PC-3 (cell line): ENCODE data around the gene SNRPA. TPM values are rescaled to one million over a fixed set of nuclear protein-coding genes. Genes with fewer than 3 reads are reported as not detected.

Source experiments
- ATAC-seq: fragments of 200-7000 bp; cut with Tn5 transposase; 2 replicates; pipeline ENCODE4 v1.9.1; 2020; ENCODE audit warnings: mild to moderate bottlenecking, moderate library complexity
- BruUV-seq: library from RNA; stranded (reverse); fragments of 400-500 nt; replicated peaks from 2 replicates; lab custom pipeline; 2021; lab: Mats Ljungman, UMichigan
- CTCF ChIA-PET: fragments of 300-600 bp; sonication (Branson Sonifier 250); formaldehyde crosslinking; loops from one replicate; lab custom pipeline; 2022; ENCODE audit warnings: antibody characterized with exemption; lab: Charles Lee
- POLR2A ChIA-PET: fragments of 300-600 bp; sonication (Branson Sonifier 250); formaldehyde crosslinking; loops from one replicate; lab custom pipeline; 2022; ENCODE audit warnings: antibody characterized with exemption; ENCODE audit not compliant: unreplicated experiment; lab: Charles Lee
- DNase-seq: peaks from one replicate; pipeline ENCODE4 v3.0.0-alpha.2; 2015
- H2AFZ ChIP-seq: fragments of 300-600 bp; sonication (generic); 2 replicates; pipeline ENCODE4 v1.6.0; 2016; ENCODE audit warnings: antibody characterized with exemption, low read length
- H3F3A ChIP-seq: fragments of 300-600 bp; sonication (generic); one replicate; pipeline ENCODE4 v1.6.0; 2017; ENCODE audit warnings: antibody characterized with exemption, low read length, control low read depth, mild to moderate bottlenecking; ENCODE audit not compliant: unreplicated experiment
- H3K27ac ChIP-seq: fragments of 300-600 bp; sonication (generic); 2 replicates; pipeline ENCODE4 v1.5.1; 2016; ENCODE audit warnings: mild to moderate bottlenecking, low read length
- H3K27me3 ChIP-seq: fragments of 300-600 bp; sonication (generic); 2 replicates; pipeline ENCODE4 v1.6.1; 2016; ENCODE audit warnings: low read length, mixed read lengths
- H3K36me3 ChIP-seq: fragments of 300-600 bp; sonication (generic); 2 replicates; pipeline ENCODE4 v1.6.1; 2016; ENCODE audit warnings: low read depth, mixed run types, low read length, mixed read lengths
- H3K4me1 ChIP-seq: fragments of 300-600 bp; sonication (generic); 2 replicates; pipeline ENCODE4 v1.5.1; 2016; ENCODE audit warnings: low read length; ENCODE audit not compliant: insufficient read depth
- H3K4me2 ChIP-seq: fragments of 300-600 bp; sonication (generic); 2 replicates; pipeline ENCODE4 v1.6.0; 2016; ENCODE audit warnings: low read length
- H3K4me3 ChIP-seq: fragments of 300-600 bp; sonication (generic); 2 replicates; pipeline ENCODE4 v1.5.1; 2016; ENCODE audit warnings: mild to moderate bottlenecking, low read length, mixed read lengths
- H3K79me2 ChIP-seq: fragments of 300-600 bp; sonication (generic); 2 replicates; pipeline ENCODE4 v1.6.1; 2017; ENCODE audit warnings: low read length, mixed read lengths
- H3K9ac ChIP-seq: fragments of 300-600 bp; sonication (generic); 2 replicates; pipeline ENCODE4 v1.6.0; 2016; ENCODE audit warnings: mild to moderate bottlenecking, low read length
- H3K9me2 ChIP-seq: fragments of 300-600 bp; sonication (generic); replicated peaks from 2 replicates; pipeline ENCODE4 v1.6.1; 2016; ENCODE audit warnings: mixed run types, low read length, mixed read lengths
- H3K9me3 ChIP-seq: fragments of 300-600 bp; sonication (generic); 2 replicates; pipeline ENCODE4 v1.6.1; 2016; ENCODE audit warnings: low read length, mixed read lengths
- H4K20me1 ChIP-seq: fragments of 300-600 bp; sonication (generic); 2 replicates; pipeline ENCODE4 v1.6.1; 2016; ENCODE audit warnings: low read length, mixed read lengths
- CTCF ChIP-seq: fragments of 300-600 bp; sonication (generic); conservative IDR thresholded peaks from 2 replicates; pipeline ENCODE4 v1.5.1; 2017; ENCODE audit warnings: antibody characterized with exemption, low read depth, mild to moderate bottlenecking, low read length
- EZH2 ChIP-seq: fragments of 300-600 bp; sonication (generic); IDR thresholded peaks from one replicate; pipeline ENCODE4 v1.6.1; 2017; ENCODE audit warnings: antibody characterized with exemption, mild to moderate bottlenecking, low read length; ENCODE audit not compliant: unreplicated experiment
- EZH2phosphoT487 ChIP-seq: fragments of 300-600 bp; sonication (generic); IDR thresholded peaks from 2 replicates; pipeline ENCODE4 v1.6.1; 2018; ENCODE audit warnings: mild to moderate bottlenecking, antibody characterized with exemption, low read length, borderline replicate concordance
- intact Hi-C: fragments of 100-400 bp; cut with micrococcal nuclease; formaldehyde crosslinking; loops from 2 replicates; pipeline ENCODE4 v1.9.0; 2023
- total RNA-seq: library from RNA; depleted of rRNA; stranded (reverse); fragments of >200 nt; gene quantifications from 2 replicates; pipeline ENCODE4 v1.2.3, GENCODE V29; 2014

SNRPA gene
- total RNA-seq, 1 experiment from 2014 or later: 243 TPM

GRCh38 chr19:40752257-40752781, 1.3 kb downstream of the SNRPA start:
- no peak for DNase-seq
- H3K27ac ChIP-seq: no peak overlapping the region
- peak overlapping the region; percentile 95 for H3K4me3 ChIP-seq
- no peaks in the 10 kb centered on the region for H3K9me2 ChIP-seq
- TF ChIP-seq EZH2 (no peak), EZH2phosphoT487 (no peak), CTCF (no peak)
- ATAC-seq: no peak
- peaks cover 36% of the 10 kb centered on the region for H4K20me1 ChIP-seq
- CTCF ChIA-PET: interaction anchor here (0.6 to 0.7 kb wide), 2 partner anchors 35 to 159 kb away, joined by 3 to 6 read pairs; partner anchors contain the start of gene ITPKC
- POLR2A ChIA-PET: interaction anchor here (0.6 kb wide), 2 partner anchors 54 to 87 kb away, joined by 3 to 7 read pairs; no protein-coding TSS in a partner anchor
- intact Hi-C loops: no loop called here
- peaks cover 63% of the 10 kb centered on the region for H3K79me2 ChIP-seq
- peaks cover 12% of the 10 kb centered on the region for H3K36me3 ChIP-seq
- peak overlapping the region; percentile 91 for H3K4me2 ChIP-seq
- peak overlapping the region; percentile 99 for H3K9ac ChIP-seq
- no peak overlapping the region for H2AFZ ChIP-seq
- peaks cover 44% of the 10 kb centered on the region for H3K4me1 ChIP-seq
- no peaks in the 10 kb centered on the region for H3F3A ChIP-seq
- no TSS peak for BruUV-seq
- no peaks in the 10 kb centered on the region for H3K27me3 ChIP-seq
- H3K9me3 ChIP-seq: no peaks in the 10 kb centered on the region

GRCh38 chr19:40754611-40755247, 3.7 kb downstream of the SNRPA start:
- H3K36me3 ChIP-seq: peaks cover 20% of the 10 kb centered on the region
- TF ChIP-seq CTCF: no peak
- TF ChIP-seq EZH2phosphoT487: no peak
- TF ChIP-seq EZH2: no peak

GRCh38 chr19:40755248-40755624, 4.2 kb downstream of the SNRPA start:
- TF ChIP-seq EZH2 (no peak), EZH2phosphoT487 (no peak), CTCF (no peak)
- Histone ChIP-seq H3K4me2 (peak overlapping the region; percentile 81), H3K27me3 (no peaks in the 10 kb centered on the region), H3K27ac (no peak overlapping the region), H3F3A (no peaks in the 10 kb centered on the region), H3K9ac (no peak overlapping the region), H3K79me2 (peaks cover 79% of the 10 kb centered on the region), H3K9me2 (no peaks in the 10 kb centered on the region), H3K36me3 (peaks cover 23% of the 10 kb centered on the region), H4K20me1 (peaks cover 37% of the 10 kb centered on the region), H3K4me3 (no peak overlapping the region), H3K9me3 (no peaks in the 10 kb centered on the region), H3K4me1 (peaks cover 34% of the 10 kb centered on the region), H2AFZ (no peak overlapping the region)
- no peak for ATAC-seq
- DNase-seq: no peak
- BruUV-seq: no TSS peak
- ChIA-PET CTCF (no interaction called here), POLR2A (interaction anchor here (0.6 kb wide), 1 partner anchor 406 kb away, joined by 6 read pairs; no protein-coding TSS in a partner anchor)
- intact Hi-C loops: no loop called here

More at GRCh38 chr19:40754611-40755247, 3.7 kb downstream of the SNRPA start:
- Histone ChIP-seq H3K79me2 (peaks cover 77% of the 10 kb centered on the region), H3K4me2 (peak overlapping the region; percentile 81), H4K20me1 (peaks cover 37% of the 10 kb centered on the region), H3K9ac (no peak overlapping the region), H2AFZ (no peak overlapping the region), H3K27me3 (no peaks in the 10 kb centered on the region), H3K4me3 (peak overlapping the region; percentile 58), H3K9me2 (no peaks in the 10 kb centered on the region), H3K4me1 (peaks cover 39% of the 10 kb centered on the region), H3K9me3 (no peaks in the 10 kb centered on the region), H3F3A (no peaks in the 10 kb centered on the region), H3K27ac (no peak overlapping the region)
- POLR2A ChIA-PET: interaction anchor here (0.6 kb wide), 1 partner anchor 407 kb away, joined by 6 read pairs; no protein-coding TSS in a partner anchor
- ATAC-seq (no peak), DNase-seq (peak; percentile 14)
- CTCF ChIA-PET: no interaction called here
- intact Hi-C loops: no loop called here
- BruUV-seq: no TSS peak
